C4-2B (cell line): Measurements from ENCODE around the gene GTF2IRD2.
"Not testable (repeated sequence)": the region's sequence is repeated elsewhere in the genome, so short reads cannot be mapped to it uniquely, and the experiment has no call there.

Source experiments
- CTCF ChIP-seq: fragments of 450-650 bp; conservative IDR thresholded peaks from 2 replicates; pipeline ENCODE4 v1.5.1; 2017; ENCODE audit warnings: mild to moderate bottlenecking
- ZFX ChIP-seq: fragments of 450-650 bp; IDR thresholded peaks from 2 replicates; pipeline ENCODE4 v1.6.1; 2017

DNA sequence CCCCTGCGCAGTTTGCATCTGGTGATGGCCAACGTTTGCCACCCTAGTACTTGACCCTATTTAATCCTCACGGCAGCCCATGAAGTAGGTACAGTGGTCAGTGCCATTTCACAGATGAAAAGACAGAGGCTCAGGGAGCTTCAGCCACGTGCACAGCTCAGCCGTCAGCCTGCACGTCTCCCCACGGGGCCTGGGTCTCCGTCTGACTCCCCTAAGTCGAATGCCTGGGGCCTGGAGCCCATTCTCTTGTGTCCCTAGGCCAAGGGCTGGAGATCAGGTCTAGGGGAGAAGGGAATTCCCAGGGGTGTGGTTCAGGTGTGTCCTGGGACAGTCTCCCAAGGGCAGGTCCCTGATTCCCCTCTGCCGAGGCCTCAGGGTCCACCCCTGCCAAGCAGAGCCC lies 84.4 kb downstream of the GTF2IRD2 start:
- not testable (repeated sequence) for TF ChIP-seq CTCF, ZFX
